BJ (cell line): ENCODE results near the gene ARHGEF17. TPM values are rescaled to one million over a fixed set of nuclear protein-coding genes. Genes with fewer than 3 reads are reported as not detected.
A peak's percentile ranks its signal among the peaks of the same experiment; 100 is the strongest.

Source experiments
- CTCF ChIA-PET: fragments of 350-600 bp; formaldehyde crosslinking; extraction: SDS; loops from one replicate; lab custom pipeline; 2021; ENCODE audit warnings: antibody characterized with exemption, inconsistent platforms; lab: Yijun Ruan, JAX
- POLR2A ChIA-PET: fragments of 300-600 bp; sonication (Branson Sonifier 250); formaldehyde crosslinking; extraction: SDS; loops from one replicate; lab custom pipeline; 2021; ENCODE audit warnings: antibody characterized with exemption; lab: Charles Lee
- DNase-seq: peaks from one replicate; pipeline ENCODE4 v3.0.0-alpha.2; 2011; ENCODE audit warnings: low read depth
- H3K27me3 ChIP-seq: 2 replicates; pipeline ENCODE4 v1.6.0; 2011; ENCODE audit warnings: low read length; ENCODE audit not compliant: control insufficient read depth, insufficient read depth
- H3K36me3 ChIP-seq: 2 replicates; pipeline ENCODE4 v1.5.1; 2011; ENCODE audit warnings: low read length; ENCODE audit not compliant: control insufficient read depth, insufficient read depth
- H3K4me3 ChIP-seq: 2 replicates; pipeline ENCODE4 v1.5.1; 2011; ENCODE audit warnings: low read depth, mild to moderate bottlenecking, control low read depth, low read length
- CTCF ChIP-seq: IDR thresholded peaks from 2 replicates; pipeline ENCODE4 v1.5.1; 2011; ENCODE audit warnings: low read depth, mild to moderate bottlenecking, control low read depth, inconsistent platforms, low read length, moderate library complexity; ENCODE audit not compliant: insufficient read depth
- polyA plus RNA-seq: library from polyadenylated mRNA; depleted of rRNA; stranded (reverse); fragments of >200 nt; gene quantifications from 2 replicates; pipeline ENCODE4 v1.2.3, GENCODE V29; 2011; rRNA removed

ARHGEF17 gene
- polyA plus RNA-seq, 1 experiment, result 85.7 TPM

GRCh38 chr11:73414977-73415651, 107.0 kb downstream of the ARHGEF17 start:
- H3K36me3 ChIP-seq, result 0 out of 2 replicates have a peak, but pooled peaks cover 2% of the 10 kb centered on the region
- no peak for TF ChIP-seq CTCF
- peak; percentile 39 for DNase-seq
- ChIA-PET CTCF (interaction anchor here (0.9 to 2.2 kb wide), 13 partner anchors 8 to 246 kb away, joined by 3 to 14 read pairs (median 3); no protein-coding TSS in a partner anchor), POLR2A (interaction anchor here (0.6 kb wide), 1 partner anchor 10 kb away, joined by 3 read pairs; no protein-coding TSS in a partner anchor)
- no peaks in the 10 kb centered on the region for H3K27me3 ChIP-seq
- H3K4me3 ChIP-seq, result no peak overlapping the region

GRCh38 chr11:73415854-73416615, 108.0 kb downstream of the ARHGEF17 start:
- Histone ChIP-seq H3K36me3 (0 out of 2 replicates have a peak, but pooled peaks cover 2% of the 10 kb centered on the region), H3K27me3 (no peaks in the 10 kb centered on the region), H3K4me3 (no peak overlapping the region)
- POLR2A ChIA-PET, result no interaction called here
- DNase-seq, result peak; percentile 47
- CTCF ChIA-PET, result interaction anchor here (1.0 to 2.2 kb wide), 9 partner anchors 9 to 245 kb away, joined by 3 to 14 read pairs (median 4); no protein-coding TSS in a partner anchor
- no peak for TF ChIP-seq CTCF

GRCh38 chr11:73416786-73417185, 108.7 kb downstream of the ARHGEF17 start:
- POLR2A ChIA-PET, result no interaction called here
- H3K4me3 ChIP-seq, result no peak overlapping the region
- 0 out of 2 replicates have a peak, but pooled peaks cover 2% of the 10 kb centered on the region for H3K36me3 ChIP-seq
- no peak for DNase-seq
- TF ChIP-seq CTCF, result no peak
- H3K27me3 ChIP-seq, result no peaks in the 10 kb centered on the region
- CTCF ChIA-PET, result interaction anchor here (1.0 kb wide), 2 partner anchors 64 to 244 kb away, joined by 3 to 4 read pairs; no protein-coding TSS in a partner anchor

Other genes with a start within 250 kb of the ARHGEF17 start
- gene FCHSD2, start 166.0 kb upstream of the ARHGEF17 start, polyA plus RNA-seq, result 24.9 and 30.3 TPM in 2 replicates
- gene P2RY2, start 90.0 kb upstream of the ARHGEF17 start, polyA plus RNA-seq, result 0.15 TPM in 2 replicates
- gene P2RY6, start 35.9 kb upstream of the ARHGEF17 start, polyA plus RNA-seq, result 0.56 and 1.5 TPM in 2 replicates
- gene RELT, start 68.1 kb downstream of the ARHGEF17 start, polyA plus RNA-seq, result 2.4 and 3.7 TPM in 2 replicates